Body of pancreas (tissue), 4 donors: ENCODE measurements around the gene SLC9A2. TPM values are rescaled to one million over a fixed set of nuclear protein-coding genes. Genes with fewer than 3 reads are reported as not detected.
A peak's percentile ranks its signal among the peaks of the same experiment; 100 is the strongest.

Experiments used
- ATAC-seq: fragments of 150-250 bp; one replicate; pipeline ENCODE4 v1.9.1; 2016
- DNase-seq, 4 donors: peaks; one replicate each; pipeline ENCODE4 v3.0.0-alpha.2; 2019
- H3K27ac ChIP-seq, 4 donors: fragments of 200-600 bp; sonication (generic); 1 replicate in 3 of 4; 2 replicates in 1 of 4; pipeline versions ENCODE4 v1.5.1 to v1.6.1; 2016 to 2019; ENCODE audit warnings: mild to moderate bottlenecking in 1 of 4, mixed read lengths in 1 of 4, moderate library complexity in 1 of 4
- H3K27me3 ChIP-seq, 2 donors: fragments of 200-600 bp; sonication (generic); one replicate each; pipeline ENCODE4 v1.6.0; 2016; ENCODE audit warnings: mild to moderate bottlenecking in 1 of 2
- H3K36me3 ChIP-seq, 2 donors: fragments of 200-600 bp; sonication (generic); replicated peaks in 1 of 2; 2 replicates each; pipeline ENCODE4 v1.5.1; 2016; ENCODE audit warnings: low read depth in 2 of 2; ENCODE audit not compliant: insufficient read depth in 1 of 2
- H3K4me1 ChIP-seq: fragments of 200-600 bp; sonication (generic); one replicate; pipeline ENCODE4 v1.6.0; 2016
- H3K4me3 ChIP-seq, 2 donors: fragments of 200-600 bp; sonication (generic); 1 replicate in 1 of 2; 2 replicates in 1 of 2; pipeline ENCODE4 v1.5.1; 2016 to 2019
- H3K9me3 ChIP-seq, 3 donors: fragments of 200-600 bp; sonication (generic); 1 replicate in 2 of 3; 2 replicates in 1 of 3; pipeline ENCODE4 v1.5.1; 2016
- CTCF ChIP-seq, 7 experiments: fragments of 450-650 bp in 4 of 7; fragments of 200-600 bp in 3 of 7; sonication (generic) in 3 of 7; IDR thresholded peaks; one replicate each; pipeline ENCODE4 v1.5.1; 2016 to 2019; ENCODE audit warnings: antibody characterized with exemption in 7 of 7
- POLR2A ChIP-seq, 3 donors: fragments of 450-650 bp; IDR thresholded peaks; one replicate each; pipeline ENCODE4 v1.6.1; 2016; ENCODE audit warnings: antibody characterized with exemption in 3 of 3, mild to moderate bottlenecking in 2 of 3
- WGBS, 2 donors: methylation state at CpG; one replicate each; pipeline ENCODE4 v1.1.5; 2017; 5-methylcytosine and 5-hydroxymethylcytosine counted together
- intact Hi-C: fragments of 100-400 bp; cut with DNase I; formaldehyde crosslinking; loops from one replicate; pipeline ENCODE4 v1.15.1; 2023
- total RNA-seq, 2 donors: library from RNA; depleted of rRNA; stranded (reverse); fragments of >200 nt; gene quantifications; one replicate each; pipeline ENCODE4 v1.1.0, GENCODE V29; 2016

The SLC9A2 gene
- total RNA-seq, 2 donors from 2014 or later = 1.0 TPM; not detected in 1

GRCh38 chr2:102724553-102724952 is 105.2 kb downstream of the SLC9A2 start:
- Histone ChIP-seq H3K36me3 (peaks cover 0 to 8% of the 10 kb centered on the region in 2 donors), H3K4me3 (no peak overlapping the region), H3K9me3 (no peaks in the 10 kb centered on the region), H3K4me1 (peaks cover 9% of the 10 kb centered on the region), H3K27me3 (no peaks in the 10 kb centered on the region), H3K27ac (no peak overlapping the region)
- WGBS, 2 donors = 87 to 88% methylated on average over 10 of the region's 10 CpGs
- TF ChIP-seq CTCF (IDR thresholded peaks at IDR 0.05) = no peak
- TF ChIP-seq POLR2A (IDR thresholded peaks at IDR 0.05) = no peak
- ATAC-seq (no peak), DNase-seq (no peak)
- intact Hi-C loops = no loop called here

DNA sequence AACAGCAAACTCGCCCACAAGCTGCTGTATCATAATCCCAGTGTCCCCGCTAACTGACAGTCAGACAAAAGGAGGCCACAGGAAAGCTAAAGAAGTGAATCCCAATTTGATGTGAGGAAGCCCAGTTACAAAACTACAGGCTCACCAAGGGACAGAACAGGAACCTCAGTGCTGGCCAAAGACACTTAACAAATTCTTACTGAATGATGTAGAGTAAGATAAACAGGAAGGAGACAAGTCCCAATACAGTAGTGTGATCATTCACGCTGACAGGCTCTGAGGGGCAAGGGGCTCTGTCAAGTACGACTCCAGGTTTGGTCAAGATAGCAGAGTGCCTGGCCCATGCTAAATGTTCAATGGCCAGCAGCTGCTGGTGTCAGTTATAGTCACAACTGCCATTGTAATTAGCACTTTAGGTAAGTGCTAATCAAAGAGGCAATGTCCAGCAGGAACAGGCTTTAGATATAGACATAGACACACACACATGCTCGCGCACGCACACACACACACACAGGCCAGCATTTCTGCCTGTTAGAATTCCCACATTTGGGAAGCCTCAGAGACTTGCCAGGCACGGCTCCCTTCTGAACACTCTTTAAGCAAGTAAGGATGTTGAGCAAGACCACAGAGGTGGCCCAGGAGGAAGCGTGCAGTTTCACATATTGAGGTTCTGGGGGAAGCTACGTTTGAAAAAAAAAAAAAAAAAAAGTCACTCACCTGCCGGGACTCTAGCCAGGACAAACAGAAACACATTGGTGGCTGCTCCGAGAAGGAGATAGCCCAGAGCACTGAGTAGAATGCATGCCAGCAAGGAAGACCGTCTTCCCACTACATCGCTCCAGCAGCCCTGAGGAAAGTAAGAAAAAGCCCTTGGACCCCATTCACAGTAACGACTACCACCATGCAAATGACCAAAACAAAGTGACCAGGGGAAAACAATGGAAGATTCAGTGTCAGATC is 107.1 kb downstream of the SLC9A2 start:
- Histone ChIP-seq H3K27me3 (no peaks in the 10 kb centered on the region), H3K9me3 (no peaks in the 10 kb centered on the region), H3K27ac (no peak overlapping the region), H3K4me3 (no peak overlapping the region), H3K36me3 (peaks cover 0 to 9% of the 10 kb centered on the region in 2 donors), H3K4me1 (peaks cover 9% of the 10 kb centered on the region)
- ATAC-seq (peak; percentile 30), DNase-seq (peak in 3 of 4 donors; percentile 23 to 26 (median 25))
- intact Hi-C loops = no loop called here
- TF ChIP-seq POLR2A (IDR thresholded peaks at IDR 0.05) (no peak), CTCF (IDR thresholded peaks at IDR 0.05) (no peak)
- 45 to 49% methylated on average over 15 of the region's 15 CpGs for WGBS, 2 donors

DNA sequence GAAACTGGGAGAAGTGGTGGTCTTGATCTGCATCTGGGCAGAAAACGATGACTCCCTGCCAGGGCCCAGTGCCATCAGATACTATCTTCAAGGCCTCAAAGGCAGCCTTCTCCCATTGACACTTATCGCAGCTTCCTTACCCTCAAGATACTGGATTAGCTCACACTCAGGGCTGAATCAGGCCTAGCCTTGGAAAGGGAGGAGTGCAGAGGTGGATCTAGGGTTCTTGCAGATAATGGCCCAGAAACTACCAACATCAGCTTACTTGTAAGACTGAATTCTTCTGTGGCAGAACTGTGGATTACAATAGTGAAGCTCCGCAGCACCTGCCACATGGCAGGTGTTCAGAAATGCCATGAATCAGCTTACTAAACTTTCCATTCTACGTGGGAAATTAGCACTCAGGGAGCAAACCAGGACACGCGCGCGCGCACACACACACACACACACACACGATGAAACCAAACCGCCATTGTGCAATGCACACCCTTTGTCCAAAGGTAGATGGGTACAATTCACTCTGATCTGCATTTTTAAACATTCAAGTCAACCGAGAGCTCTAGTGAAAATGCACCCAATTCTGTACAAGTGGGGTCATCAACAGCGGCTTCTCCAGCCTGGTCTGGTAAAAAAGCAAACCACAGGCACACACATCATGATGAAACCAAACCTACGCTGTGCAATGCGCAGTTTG is 116.2 kb downstream of the SLC9A2 start:
- H3K4me1 ChIP-seq = peaks cover 29% of the 10 kb centered on the region
- peak overlapping the region; percentile 81 to 90 (median 88) for H3K27ac ChIP-seq
- TF ChIP-seq POLR2A (IDR thresholded peaks at IDR 0.05) (no peak), CTCF (IDR thresholded peaks at IDR 0.05) (no peak)
- WGBS, 2 donors = 13 to 23% methylated on average over 15 of the region's 15 CpGs
- H3K27me3 ChIP-seq = no peaks in the 10 kb centered on the region
- intact Hi-C loops = no loop called here
- no peaks in the 10 kb centered on the region for H3K9me3 ChIP-seq
- DNase-seq (peak; percentile 59 to 68 (median 61)), ATAC-seq (peak; percentile 71)
- H3K36me3 ChIP-seq = peaks cover 0 to 8% of the 10 kb centered on the region in 2 donors
- peak overlapping the region; percentile 74 to 76 for H3K4me3 ChIP-seq

DNA sequence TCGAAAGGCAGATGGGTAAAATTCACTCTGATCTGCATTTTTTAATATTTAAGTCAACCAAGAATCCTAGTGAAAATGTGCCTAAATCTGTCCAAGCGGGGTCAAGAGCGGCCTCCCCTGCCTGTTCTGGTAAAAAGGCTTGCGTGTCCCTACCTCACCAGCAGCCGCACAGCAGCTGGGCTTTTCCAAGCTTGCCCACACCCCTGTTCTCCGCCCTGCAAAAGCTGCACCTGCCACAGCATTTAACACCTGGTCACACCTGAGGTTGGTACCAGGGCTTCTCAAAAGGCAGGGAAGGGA is 116.7 kb downstream of the SLC9A2 start:
- peak overlapping the region; percentile 74 to 76 for H3K4me3 ChIP-seq
- H3K27me3 ChIP-seq = no peaks in the 10 kb centered on the region
- H3K9me3 ChIP-seq = no peaks in the 10 kb centered on the region
- 2 to 8% methylated on average over 6 of the region's 6 CpGs for WGBS, 2 donors
- peak; percentile 53 to 65 (median 58) for DNase-seq
- H3K36me3 ChIP-seq = peaks cover 0 to 6% of the 10 kb centered on the region in 2 donors
- peak overlapping the region; percentile 81 to 90 (median 88) for H3K27ac ChIP-seq
- intact Hi-C loops = no loop called here
- peaks cover 29% of the 10 kb centered on the region for H3K4me1 ChIP-seq
- ATAC-seq = peak; percentile 76
- no peak for TF ChIP-seq CTCF (IDR thresholded peaks at IDR 0.05)
- TF ChIP-seq POLR2A (IDR thresholded peaks at IDR 0.05) = no peak
